PC-3 (cell line): ENCODE data around the gene ZBTB46. TPM values are rescaled to one million over a fixed set of nuclear protein-coding genes. Genes with fewer than 3 reads are reported as not detected.
A peak's percentile ranks its signal among the peaks of the same experiment; 100 is the strongest.

Experiments used
- ATAC-seq: fragments of 200-7000 bp; cut with Tn5 transposase; 2 replicates; pipeline ENCODE4 v1.9.1; 2020; ENCODE audit warnings: mild to moderate bottlenecking, moderate library complexity
- BruUV-seq: library from RNA; stranded (reverse); fragments of 400-500 nt; replicated peaks from 2 replicates; lab custom pipeline; 2021; lab: Mats Ljungman, UMichigan
- CTCF ChIA-PET: fragments of 300-600 bp; sonication (Branson Sonifier 250); formaldehyde crosslinking; loops from one replicate; lab custom pipeline; 2022; ENCODE audit warnings: antibody characterized with exemption; lab: Charles Lee
- POLR2A ChIA-PET: fragments of 300-600 bp; sonication (Branson Sonifier 250); formaldehyde crosslinking; loops from one replicate; lab custom pipeline; 2022; ENCODE audit warnings: antibody characterized with exemption; ENCODE audit not compliant: unreplicated experiment; lab: Charles Lee
- DNase-seq: peaks from one replicate; pipeline ENCODE4 v3.0.0-alpha.2; 2015
- H2AFZ ChIP-seq: fragments of 300-600 bp; sonication (generic); 2 replicates; pipeline ENCODE4 v1.6.0; 2016; ENCODE audit warnings: antibody characterized with exemption, low read length
- H3F3A ChIP-seq: fragments of 300-600 bp; sonication (generic); one replicate; pipeline ENCODE4 v1.6.0; 2017; ENCODE audit warnings: antibody characterized with exemption, low read length, control low read depth, mild to moderate bottlenecking; ENCODE audit not compliant: unreplicated experiment
- H3K27ac ChIP-seq: fragments of 300-600 bp; sonication (generic); 2 replicates; pipeline ENCODE4 v1.5.1; 2016; ENCODE audit warnings: mild to moderate bottlenecking, low read length
- H3K27me3 ChIP-seq: fragments of 300-600 bp; sonication (generic); 2 replicates; pipeline ENCODE4 v1.6.1; 2016; ENCODE audit warnings: low read length, mixed read lengths
- H3K36me3 ChIP-seq: fragments of 300-600 bp; sonication (generic); 2 replicates; pipeline ENCODE4 v1.6.1; 2016; ENCODE audit warnings: low read depth, mixed run types, low read length, mixed read lengths
- H3K4me1 ChIP-seq: fragments of 300-600 bp; sonication (generic); 2 replicates; pipeline ENCODE4 v1.5.1; 2016; ENCODE audit warnings: low read length; ENCODE audit not compliant: insufficient read depth
- H3K4me2 ChIP-seq: fragments of 300-600 bp; sonication (generic); 2 replicates; pipeline ENCODE4 v1.6.0; 2016; ENCODE audit warnings: low read length
- H3K4me3 ChIP-seq: fragments of 300-600 bp; sonication (generic); 2 replicates; pipeline ENCODE4 v1.5.1; 2016; ENCODE audit warnings: mild to moderate bottlenecking, low read length, mixed read lengths
- H3K79me2 ChIP-seq: fragments of 300-600 bp; sonication (generic); 2 replicates; pipeline ENCODE4 v1.6.1; 2017; ENCODE audit warnings: low read length, mixed read lengths
- H3K9ac ChIP-seq: fragments of 300-600 bp; sonication (generic); 2 replicates; pipeline ENCODE4 v1.6.0; 2016; ENCODE audit warnings: mild to moderate bottlenecking, low read length
- H3K9me2 ChIP-seq: fragments of 300-600 bp; sonication (generic); replicated peaks from 2 replicates; pipeline ENCODE4 v1.6.1; 2016; ENCODE audit warnings: mixed run types, low read length, mixed read lengths
- H3K9me3 ChIP-seq: fragments of 300-600 bp; sonication (generic); 2 replicates; pipeline ENCODE4 v1.6.1; 2016; ENCODE audit warnings: low read length, mixed read lengths
- H4K20me1 ChIP-seq: fragments of 300-600 bp; sonication (generic); 2 replicates; pipeline ENCODE4 v1.6.1; 2016; ENCODE audit warnings: low read length, mixed read lengths
- EZH2 ChIP-seq: fragments of 300-600 bp; sonication (generic); IDR thresholded peaks from one replicate; pipeline ENCODE4 v1.6.1; 2017; ENCODE audit warnings: antibody characterized with exemption, mild to moderate bottlenecking, low read length; ENCODE audit not compliant: unreplicated experiment
- EZH2phosphoT487 ChIP-seq: fragments of 300-600 bp; sonication (generic); IDR thresholded peaks from 2 replicates; pipeline ENCODE4 v1.6.1; 2018; ENCODE audit warnings: mild to moderate bottlenecking, antibody characterized with exemption, low read length, borderline replicate concordance
- intact Hi-C: fragments of 100-400 bp; cut with micrococcal nuclease; formaldehyde crosslinking; loops from 2 replicates; pipeline ENCODE4 v1.9.0; 2023
- total RNA-seq: library from RNA; depleted of rRNA; stranded (reverse); fragments of >200 nt; gene quantifications from 2 replicates; pipeline ENCODE4 v1.2.3, GENCODE V29; 2014
- TF ChIP-seq, protein P1 (sequence below): fragments of 300-600 bp; sonication (generic); conservative IDR thresholded peaks from 2 replicates; pipeline ENCODE4 v1.5.1; 2017; ENCODE audit warnings: antibody characterized with exemption, low read depth, mild to moderate bottlenecking, low read length

The ZBTB46 gene
- total RNA-seq, 1 experiment from 2014 or later: 7.3 TPM

- Histone ChIP-seq H3K4me2 (no peak overlapping the region), H3F3A (no peaks in the 10 kb centered on the region), H3K36me3 (peaks cover 55% of the 10 kb centered on the region), H3K4me1 (peaks cover 14% of the 10 kb centered on the region), H3K9me2 (no peaks in the 10 kb centered on the region), H3K27ac (no peak overlapping the region), H2AFZ (no peak overlapping the region), H3K4me3 (no peak overlapping the region), H3K9me3 (no peaks in the 10 kb centered on the region), H4K20me1 (no peaks in the 10 kb centered on the region), H3K79me2 (peaks cover 95% of the 10 kb centered on the region), H3K27me3 (no peaks in the 10 kb centered on the region), H3K9ac (no peak overlapping the region)
- intact Hi-C loops: no loop called here
- DNase-seq: no peak
- TF ChIP-seq EZH2phosphoT487: no peak
- no peak for TF ChIP-seq EZH2
- TF ChIP-seq, protein P1, sequence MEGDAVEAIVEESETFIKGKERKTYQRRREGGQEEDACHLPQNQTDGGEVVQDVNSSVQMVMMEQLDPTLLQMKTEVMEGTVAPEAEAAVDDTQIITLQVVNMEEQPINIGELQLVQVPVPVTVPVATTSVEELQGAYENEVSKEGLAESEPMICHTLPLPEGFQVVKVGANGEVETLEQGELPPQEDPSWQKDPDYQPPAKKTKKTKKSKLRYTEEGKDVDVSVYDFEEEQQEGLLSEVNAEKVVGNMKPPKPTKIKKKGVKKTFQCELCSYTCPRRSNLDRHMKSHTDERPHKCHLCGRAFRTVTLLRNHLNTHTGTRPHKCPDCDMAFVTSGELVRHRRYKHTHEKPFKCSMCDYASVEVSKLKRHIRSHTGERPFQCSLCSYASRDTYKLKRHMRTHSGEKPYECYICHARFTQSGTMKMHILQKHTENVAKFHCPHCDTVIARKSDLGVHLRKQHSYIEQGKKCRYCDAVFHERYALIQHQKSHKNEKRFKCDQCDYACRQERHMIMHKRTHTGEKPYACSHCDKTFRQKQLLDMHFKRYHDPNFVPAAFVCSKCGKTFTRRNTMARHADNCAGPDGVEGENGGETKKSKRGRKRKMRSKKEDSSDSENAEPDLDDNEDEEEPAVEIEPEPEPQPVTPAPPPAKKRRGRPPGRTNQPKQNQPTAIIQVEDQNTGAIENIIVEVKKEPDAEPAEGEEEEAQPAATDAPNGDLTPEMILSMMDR: no peak
- POLR2A ChIA-PET: no interaction called here
- CTCF ChIA-PET: no interaction called here
- BruUV-seq: no TSS peak
- no peak for ATAC-seq
These were observed 119.9 kb downstream of the ZBTB46 start for GRCh38 chr20:63711085-63711645.

GRCh38 chr20:63709149-63709527, 121.9 kb downstream of the ZBTB46 start:
- Histone ChIP-seq H3K27me3 (no peaks in the 10 kb centered on the region), H2AFZ (no peak overlapping the region), H3K4me1 (peaks cover 18% of the 10 kb centered on the region), H3K27ac (no peak overlapping the region), H3K9ac (no peak overlapping the region; the same call in 1 of the 2 replicates), H3K4me3 (peak overlapping the region; percentile 91), H3K79me2 (peaks cover 93% of the 10 kb centered on the region), H3K36me3 (peaks cover 60% of the 10 kb centered on the region), H3K4me2 (peak overlapping the region; percentile 89), H3K9me3 (no peaks in the 10 kb centered on the region), H3K9me2 (no peaks in the 10 kb centered on the region), H3F3A (no peaks in the 10 kb centered on the region), H4K20me1 (no peaks in the 10 kb centered on the region)
- CTCF ChIA-PET: no interaction called here
- no peak for DNase-seq
- ATAC-seq: no peak
- POLR2A ChIA-PET: no interaction called here
- intact Hi-C loops: loop anchor here (5.0 kb wide), 1 partner anchor 73 kb away; no protein-coding TSS in a partner anchor
- no TSS peak for BruUV-seq
- TF ChIP-seq EZH2phosphoT487 (no peak), EZH2 (no peak)
- TF ChIP-seq, protein P1: no peak
